Measurements from ENCODE around the gene TM2D3. TPM values are rescaled to one million over a fixed set of nuclear protein-coding genes. Genes with fewer than 3 reads are reported as not detected.
"Not testable (repeated sequence)": the region's sequence is repeated elsewhere in the genome, so short reads cannot be mapped to it uniquely, and the experiment has no call there.

Gene TM2D3
- total RNA-seq, 1 donor from 2014 or later = 36.6 TPM

GRCh38 chr15:101657171-101657570 is 5.0 kb upstream of the TM2D3 start:
- DNase-seq = no peak

- not testable (repeated sequence) for DNase-seq
Observed at GRCh38 chr15:101654624-101655337, 2.6 kb upstream of the TM2D3 start.

- no peak for DNase-seq
Observed at GRCh38 chr15:101654171-101654570, 2.0 kb upstream of the TM2D3 start.

GRCh38 chr15:101652786-101653430 is 727 bp upstream of the TM2D3 start:
- peak; percentile 21 for DNase-seq

GRCh38 chr15:101651554-101652097 is 555 bp downstream of the TM2D3 start:
- DNase-seq = no peak

- DNase-seq = no peak
Observed at GRCh38 chr15:101650145-101650544, 2.0 kb downstream of the TM2D3 start.

GRCh38 chr15:101648356-101648755 is 3.8 kb downstream of the TM2D3 start:
- no peak for DNase-seq

- no peak for DNase-seq
Observed at GRCh38 chr15:101647251-101647650, 4.9 kb downstream of the TM2D3 start.

GRCh38 chr15:101646672-101647071 is 5.5 kb downstream of the TM2D3 start:
- no peak for DNase-seq

GRCh38 chr15:101642361-101642760 is 9.8 kb downstream of the TM2D3 start:
- no peak for DNase-seq

GRCh38 chr15:101641894-101642293 is 10.3 kb downstream of the TM2D3 start:
- no peak for DNase-seq

- peak; percentile 88 for DNase-seq
Observed at GRCh38 chr15:101641129-101641764, 10.9 kb downstream of the TM2D3 start.

- DNase-seq = no peak
Observed at GRCh38 chr15:101639667-101640066, 12.5 kb downstream of the TM2D3 start.

GRCh38 chr15:101637919-101638318 is 14.3 kb downstream of the TM2D3 start:
- DNase-seq = no peak

- no peak for DNase-seq
Observed at GRCh38 chr15:101637516-101637915, 14.7 kb downstream of the TM2D3 start.

GRCh38 chr15:101637038-101637437 is 15.1 kb downstream of the TM2D3 start:
- DNase-seq = no peak

GRCh38 chr15:101635944-101636727 is 16.0 kb downstream of the TM2D3 start:
- no peak for DNase-seq

- DNase-seq = no peak
Observed at GRCh38 chr15:101633356-101633755, 18.8 kb downstream of the TM2D3 start.

- DNase-seq = not testable (repeated sequence)
Observed at GRCh38 chr15:101626729-101627128, 25.5 kb downstream of the TM2D3 start.

GRCh38 chr15:101625980-101626379 is 26.2 kb downstream of the TM2D3 start:
- DNase-seq = no peak

GRCh38 chr15:101625184-101625583 is 27.0 kb downstream of the TM2D3 start:
- no peak for DNase-seq
